ENCODE results near the gene PAK4. TPM values are rescaled to one million over a fixed set of nuclear protein-coding genes. Genes with fewer than 3 reads are reported as not detected.

PAK4 gene
- total RNA-seq, 4 donors from 2014 or later = 6.1 to 16.3 (median 7.5) TPM

DNA sequence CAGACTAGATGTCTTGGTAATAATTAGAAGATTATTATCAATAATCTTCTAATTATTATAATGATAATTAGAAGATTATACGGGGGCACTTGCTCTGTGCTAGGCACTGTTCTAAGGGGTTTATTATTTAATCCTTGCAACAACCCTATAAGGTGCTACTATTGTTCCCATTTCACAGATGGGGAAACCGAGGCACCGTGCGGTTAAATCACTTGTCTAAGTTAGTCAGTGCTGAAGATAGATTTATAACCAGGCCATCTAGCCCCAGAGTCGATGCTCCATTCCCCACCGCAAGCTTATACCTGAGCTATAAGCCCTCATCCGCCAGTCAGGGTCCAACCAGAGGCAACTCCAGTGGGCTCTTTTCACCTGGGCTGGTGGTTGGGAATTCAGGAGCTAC is 43.4 kb upstream of the PAK4 start:
- Histone ChIP-seq H3K4me3 (no peak overlapping the region), H3K27ac (no peak overlapping the region), H3K27me3 (peaks cover 98% of the 10 kb centered on the region), H3K4me1 (peaks cover 0 to 13% (median 0%) of the 10 kb centered on the region in 3 donors), H3K9me3 (no peaks in the 10 kb centered on the region), H3K36me3 (no peaks in the 10 kb centered on the region)
- no peak for ATAC-seq
- TF ChIP-seq POLR2A (IDR thresholded peaks at IDR 0.05) (no peak), POLR2AphosphoS5 (IDR thresholded peaks at IDR 0.05) (no peak)
- 84 to 98% methylated on average over 4 to 6 of the region's 7 CpGs for WGBS, 2 donors (ENCODE audit: low coverage in 1 of 2)

DNA sequence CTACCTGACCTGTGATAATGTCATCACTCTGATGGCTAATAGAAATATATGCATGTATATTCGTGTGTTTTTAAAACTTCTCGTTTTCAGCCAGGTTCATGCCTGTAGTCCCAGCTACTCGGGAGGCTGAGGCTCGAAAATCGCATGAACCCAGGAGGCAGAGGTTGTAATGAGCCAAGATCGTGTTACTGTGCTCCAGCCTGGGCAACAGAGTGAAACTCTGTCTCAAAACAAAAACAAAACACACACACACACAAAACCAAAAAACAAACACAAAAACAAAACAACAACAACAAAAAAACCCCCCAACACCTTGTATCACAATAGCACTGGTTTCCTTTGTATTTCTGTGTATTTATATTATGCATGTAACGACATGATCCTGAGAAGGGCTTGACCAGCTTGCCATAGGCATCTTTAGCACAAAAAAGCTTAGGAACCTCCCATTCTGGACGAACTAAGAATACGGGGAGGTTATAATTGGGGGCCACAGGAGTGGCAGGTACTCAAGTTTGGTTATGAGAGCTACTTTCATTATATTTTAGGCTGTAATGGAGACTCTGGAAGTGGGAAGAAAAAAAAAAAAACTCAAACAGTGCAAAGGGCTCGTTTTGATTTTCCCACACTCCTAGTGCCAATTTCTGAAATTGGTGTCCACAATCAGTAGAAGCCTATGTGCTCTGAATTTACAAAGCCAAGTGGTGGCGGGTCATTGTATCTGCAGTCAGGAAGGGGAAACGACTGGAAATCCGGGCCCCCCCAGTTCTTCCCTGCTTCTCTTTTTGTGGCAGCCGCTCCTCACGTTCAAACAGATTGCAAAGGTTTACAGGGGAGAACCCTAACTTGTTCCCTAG is 42.6 kb upstream of the PAK4 start:
- TF ChIP-seq, protein P1, sequence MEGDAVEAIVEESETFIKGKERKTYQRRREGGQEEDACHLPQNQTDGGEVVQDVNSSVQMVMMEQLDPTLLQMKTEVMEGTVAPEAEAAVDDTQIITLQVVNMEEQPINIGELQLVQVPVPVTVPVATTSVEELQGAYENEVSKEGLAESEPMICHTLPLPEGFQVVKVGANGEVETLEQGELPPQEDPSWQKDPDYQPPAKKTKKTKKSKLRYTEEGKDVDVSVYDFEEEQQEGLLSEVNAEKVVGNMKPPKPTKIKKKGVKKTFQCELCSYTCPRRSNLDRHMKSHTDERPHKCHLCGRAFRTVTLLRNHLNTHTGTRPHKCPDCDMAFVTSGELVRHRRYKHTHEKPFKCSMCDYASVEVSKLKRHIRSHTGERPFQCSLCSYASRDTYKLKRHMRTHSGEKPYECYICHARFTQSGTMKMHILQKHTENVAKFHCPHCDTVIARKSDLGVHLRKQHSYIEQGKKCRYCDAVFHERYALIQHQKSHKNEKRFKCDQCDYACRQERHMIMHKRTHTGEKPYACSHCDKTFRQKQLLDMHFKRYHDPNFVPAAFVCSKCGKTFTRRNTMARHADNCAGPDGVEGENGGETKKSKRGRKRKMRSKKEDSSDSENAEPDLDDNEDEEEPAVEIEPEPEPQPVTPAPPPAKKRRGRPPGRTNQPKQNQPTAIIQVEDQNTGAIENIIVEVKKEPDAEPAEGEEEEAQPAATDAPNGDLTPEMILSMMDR (IDR thresholded peaks at IDR 0.05) = no peak
- TF ChIP-seq EP300 (IDR thresholded peaks at IDR 0.05) (no peak), POLR2A (IDR thresholded peaks at IDR 0.05) (no peak), POLR2AphosphoS5 (IDR thresholded peaks at IDR 0.05) (no peak)
- Histone ChIP-seq H3K27me3 (peaks cover 98% of the 10 kb centered on the region), H3K4me1 (peaks cover 0 to 13% (median 0%) of the 10 kb centered on the region in 3 donors), H3K27ac (no peak overlapping the region), H3K36me3 (no peaks in the 10 kb centered on the region), H3K9me3 (no peaks in the 10 kb centered on the region), H3K4me3 (no peak overlapping the region)
- 20 to 21% methylated on average over 14 of the region's 15 CpGs for whole genome bisulfite sequencing, 2 donors (ENCODE audit: low coverage in 1 of 2)
- ATAC-seq = no peak

DNA sequence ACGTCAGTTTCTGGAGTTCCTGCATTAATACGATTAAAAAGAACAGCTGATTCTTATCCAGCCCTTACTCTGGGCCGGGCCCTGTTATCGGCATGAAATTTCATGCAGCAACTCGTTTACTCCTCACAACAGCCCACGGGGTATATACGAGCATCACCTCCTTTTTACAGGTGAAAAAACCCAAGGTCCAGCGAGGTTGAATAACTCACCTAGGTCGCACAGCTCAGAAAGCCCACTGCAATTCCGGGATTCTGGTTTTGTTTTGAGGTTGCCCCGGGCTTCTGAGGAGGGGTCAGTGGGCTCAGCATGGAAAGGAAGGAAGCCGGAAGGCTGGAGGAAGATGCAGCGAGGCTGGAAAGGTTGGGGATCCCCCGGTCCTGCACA is 42.0 kb upstream of the PAK4 start:
- peaks cover 98% of the 10 kb centered on the region for H3K27me3 ChIP-seq

DNA sequence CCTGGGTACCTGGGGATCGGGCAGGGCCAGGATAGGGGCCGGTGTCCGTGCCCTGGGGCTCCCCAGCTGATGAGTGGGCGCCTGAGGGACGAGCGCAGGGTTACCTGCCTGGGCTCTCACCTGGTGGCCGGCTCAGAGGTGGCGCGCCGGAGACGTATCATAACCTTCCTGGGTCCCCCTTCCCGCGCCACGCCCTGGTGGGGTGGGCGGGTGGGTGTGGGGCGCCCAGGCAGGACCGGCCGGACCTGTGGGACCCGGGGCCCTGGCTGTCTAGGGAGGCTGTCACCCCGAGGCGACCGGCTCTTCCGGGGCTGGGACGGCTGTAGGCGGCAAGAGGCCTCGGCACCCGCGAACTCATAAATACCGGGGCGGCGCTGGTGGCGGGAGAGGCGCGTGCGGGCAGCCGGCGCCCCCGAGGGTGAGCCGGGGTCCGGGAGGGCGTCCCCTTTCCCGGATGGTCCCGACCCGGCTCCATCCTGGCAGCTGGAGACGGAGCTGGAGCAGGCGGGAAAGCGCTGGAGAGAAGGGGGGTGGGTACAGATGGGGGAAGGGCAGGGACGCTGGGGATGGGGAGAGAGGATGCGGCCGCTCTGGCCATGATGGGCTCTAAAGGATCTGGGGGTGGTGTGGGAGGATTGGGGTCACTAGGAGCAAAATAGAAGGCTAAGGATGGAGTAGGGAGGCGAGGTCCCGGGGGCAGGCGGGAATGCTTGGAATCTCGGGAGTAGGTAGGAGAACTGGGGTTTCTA is 41.4 kb upstream of the PAK4 start, which contains the start of gene ACP7:
TSS of gene ACP7 (plus strand) at position 386 of the 749 bp plus-strand sequence. CDS start 902 bp downstream, outside the sequence.
- Histone ChIP-seq H3K36me3 (no peaks in the 10 kb centered on the region), H3K27ac (no peak within 1 kb of the TSS), H3K9me3 (no peaks in the 10 kb centered on the region), H3K4me1 (peaks cover 0 to 13% (median 0%) of the 10 kb centered on the region in 3 donors), H3K4me3 (peak within 1 kb of the TSS in 1 of 2 donors; percentile 22), H3K27me3 (peaks cover 98% of the 10 kb centered on the region)
- ATAC-seq = no peak
- 7 to 20% methylated on average over 1 to 8 of the region's 54 CpGs for WGBS, 2 donors (ENCODE audit: low coverage in 1 of 2)
- TF ChIP-seq, protein P1 (IDR thresholded peaks at IDR 0.05) = no peak
- TF ChIP-seq EP300 (IDR thresholded peaks at IDR 0.05) = no peak
- no peak for TF ChIP-seq POLR2AphosphoS5 (IDR thresholded peaks at IDR 0.05)
- TF ChIP-seq POLR2A (IDR thresholded peaks at IDR 0.05) = no peak

More for the DNA sequence above, 42.0 kb upstream of the PAK4 start:
- Histone ChIP-seq H3K9me3 (no peaks in the 10 kb centered on the region), H3K27ac (no peak overlapping the region), H3K4me1 (peaks cover 0 to 13% (median 0%) of the 10 kb centered on the region in 3 donors), H3K4me3 (peak overlapping the region in 1 of 2 donors; percentile 22), H3K36me3 (no peaks in the 10 kb centered on the region)
- TF ChIP-seq EP300 (IDR thresholded peaks at IDR 0.05) (no peak), POLR2AphosphoS5 (IDR thresholded peaks at IDR 0.05) (no peak), POLR2A (IDR thresholded peaks at IDR 0.05) (no peak)
- TF ChIP-seq, protein P1 (IDR thresholded peaks at IDR 0.05) = no peak
- 1 to 6% methylated on average over 10 to 11 of the region's 14 CpGs for WGBS, 2 donors (ENCODE audit: low coverage in 1 of 2)
- no peak for ATAC-seq

DNA sequence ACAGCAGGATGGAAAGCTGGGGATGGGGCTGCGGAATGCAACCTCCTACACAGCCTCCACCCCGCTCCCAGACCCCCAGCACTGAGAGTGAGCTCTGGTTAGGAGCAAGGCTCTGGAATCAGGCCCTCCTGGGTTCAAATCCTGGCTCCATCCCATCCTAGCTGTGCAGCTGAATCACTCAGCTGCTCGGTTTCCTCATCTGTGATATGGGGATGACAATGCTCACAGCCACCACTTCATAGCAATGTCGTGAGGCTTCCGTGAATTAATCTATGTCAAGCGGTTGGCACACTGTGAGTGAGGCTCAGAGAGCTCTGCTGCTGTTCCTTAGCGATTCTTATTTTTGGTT is 40.9 kb upstream of the PAK4 start:
- ATAC-seq = no peak
- H3K4me3 ChIP-seq = no peak overlapping the region
- H3K4me1 ChIP-seq = peaks cover 0 to 13% (median 0%) of the 10 kb centered on the region in 3 donors
- TF ChIP-seq POLR2AphosphoS5 (IDR thresholded peaks at IDR 0.05) (no peak), POLR2A (IDR thresholded peaks at IDR 0.05) (no peak), EP300 (IDR thresholded peaks at IDR 0.05) (no peak)
- TF ChIP-seq, protein P1 (IDR thresholded peaks at IDR 0.05) = no peak
- no peaks in the 10 kb centered on the region for H3K9me3 ChIP-seq
- peaks cover 95% of the 10 kb centered on the region for H3K27me3 ChIP-seq
- 43 to 60% methylated on average over 1 to 6 of the region's 7 CpGs for WGBS, 2 donors (ENCODE audit: low coverage in 1 of 2)
- no peaks in the 10 kb centered on the region for H3K36me3 ChIP-seq
- H3K27ac ChIP-seq = no peak overlapping the region

Measured in gastroesophageal sphincter (tissue), 4 donors.